ENCODE measurements around the gene MACROD2. TPM values are rescaled to one million over a fixed set of nuclear protein-coding genes. Genes with fewer than 3 reads are reported as not detected.

MACROD2 gene
- total and polyA plus RNA-seq, 2 of the 4 experiments (the other 2 are of a cell fraction): not detected

DNA sequence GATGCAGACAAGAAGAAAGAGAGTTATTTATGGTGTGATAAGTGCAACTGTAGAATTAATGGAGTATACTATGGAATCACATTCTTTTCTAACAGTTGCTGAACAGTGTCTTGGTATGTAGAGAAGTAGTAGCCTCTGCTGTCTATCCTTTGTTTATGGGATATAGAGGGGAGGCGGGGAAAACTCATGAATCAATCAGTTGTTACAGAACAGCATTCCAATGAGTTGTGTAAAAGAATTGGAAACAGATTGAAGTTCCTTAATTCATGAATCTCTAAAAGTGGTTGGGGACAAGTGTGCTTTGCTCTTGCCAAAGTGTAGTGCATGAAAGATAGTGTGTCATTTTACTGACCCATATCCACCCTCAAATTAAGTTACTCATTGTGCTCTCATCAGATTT is 264.4 kb downstream of the MACROD2 start:
- H4K20me1 ChIP-seq (ENCODE audit: insufficient read depth, low read length): no peaks in the 10 kb centered on the region
- no peak overlapping the region for H3K9ac ChIP-seq (ENCODE audit: low read depth, low read length)
- H3K4me1 ChIP-seq (ENCODE audit: control insufficient read depth, insufficient read depth, low read length): no peaks in the 10 kb centered on the region
- no peak overlapping the region for H3K14ac ChIP-seq (replicated peaks; ENCODE audit: low read depth, low read length)
- CTCF ChIA-PET: no interaction called here
- no peak overlapping the region for H2AFZ ChIP-seq (replicated peaks; ENCODE audit: low read length, poor library complexity)
- TF ChIP-seq BHLHE40 (IDR thresholded peaks at IDR 0.05; ENCODE audit: low read depth, low read length): no peak
- TF ChIP-seq FOS (IDR thresholded peaks at IDR 0.05; ENCODE audit: low read depth, low read length): no peak
- no peak for TF ChIP-seq RCOR1 (IDR thresholded peaks at IDR 0.05; ENCODE audit: insufficient replicate concordance, low read length)
- TF ChIP-seq RFX5 (IDR thresholded peaks at IDR 0.05; ENCODE audit: low read depth, low read length): no peak
- TF ChIP-seq, protein P1, sequence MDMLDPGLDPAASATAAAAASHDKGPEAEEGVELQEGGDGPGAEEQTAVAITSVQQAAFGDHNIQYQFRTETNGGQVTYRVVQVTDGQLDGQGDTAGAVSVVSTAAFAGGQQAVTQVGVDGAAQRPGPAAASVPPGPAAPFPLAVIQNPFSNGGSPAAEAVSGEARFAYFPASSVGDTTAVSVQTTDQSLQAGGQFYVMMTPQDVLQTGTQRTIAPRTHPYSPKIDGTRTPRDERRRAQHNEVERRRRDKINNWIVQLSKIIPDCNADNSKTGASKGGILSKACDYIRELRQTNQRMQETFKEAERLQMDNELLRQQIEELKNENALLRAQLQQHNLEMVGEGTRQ (IDR thresholded peaks at IDR 0.05; ENCODE audit: low read depth, low read length): no peak
- TF ChIP-seq SMC3 (IDR thresholded peaks at IDR 0.05; ENCODE audit: low read depth, low read length): no peak
- TF ChIP-seq, protein P2, sequence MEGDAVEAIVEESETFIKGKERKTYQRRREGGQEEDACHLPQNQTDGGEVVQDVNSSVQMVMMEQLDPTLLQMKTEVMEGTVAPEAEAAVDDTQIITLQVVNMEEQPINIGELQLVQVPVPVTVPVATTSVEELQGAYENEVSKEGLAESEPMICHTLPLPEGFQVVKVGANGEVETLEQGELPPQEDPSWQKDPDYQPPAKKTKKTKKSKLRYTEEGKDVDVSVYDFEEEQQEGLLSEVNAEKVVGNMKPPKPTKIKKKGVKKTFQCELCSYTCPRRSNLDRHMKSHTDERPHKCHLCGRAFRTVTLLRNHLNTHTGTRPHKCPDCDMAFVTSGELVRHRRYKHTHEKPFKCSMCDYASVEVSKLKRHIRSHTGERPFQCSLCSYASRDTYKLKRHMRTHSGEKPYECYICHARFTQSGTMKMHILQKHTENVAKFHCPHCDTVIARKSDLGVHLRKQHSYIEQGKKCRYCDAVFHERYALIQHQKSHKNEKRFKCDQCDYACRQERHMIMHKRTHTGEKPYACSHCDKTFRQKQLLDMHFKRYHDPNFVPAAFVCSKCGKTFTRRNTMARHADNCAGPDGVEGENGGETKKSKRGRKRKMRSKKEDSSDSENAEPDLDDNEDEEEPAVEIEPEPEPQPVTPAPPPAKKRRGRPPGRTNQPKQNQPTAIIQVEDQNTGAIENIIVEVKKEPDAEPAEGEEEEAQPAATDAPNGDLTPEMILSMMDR (conservative IDR thresholded peaks at IDR 0.05; ENCODE audit: low read depth, low read length): no peak
- TF ChIP-seq MXI1 (IDR thresholded peaks at IDR 0.05; ENCODE audit: borderline replicate concordance, low read depth, low read length): no peak
- no peak for TF ChIP-seq CHD1 (IDR thresholded peaks at IDR 0.05; ENCODE audit: low read depth, low read length)
- no peak for TF ChIP-seq NFE2L2 (IDR thresholded peaks at IDR 0.05; ENCODE audit: low read depth, low read length)
- TF ChIP-seq CEBPB (IDR thresholded peaks at IDR 0.05; ENCODE audit: low read depth, low read length): no peak
- TF ChIP-seq MAZ (IDR thresholded peaks at IDR 0.05; ENCODE audit: borderline replicate concordance, low read depth, low read length): no peak
- TF ChIP-seq, protein P3, sequence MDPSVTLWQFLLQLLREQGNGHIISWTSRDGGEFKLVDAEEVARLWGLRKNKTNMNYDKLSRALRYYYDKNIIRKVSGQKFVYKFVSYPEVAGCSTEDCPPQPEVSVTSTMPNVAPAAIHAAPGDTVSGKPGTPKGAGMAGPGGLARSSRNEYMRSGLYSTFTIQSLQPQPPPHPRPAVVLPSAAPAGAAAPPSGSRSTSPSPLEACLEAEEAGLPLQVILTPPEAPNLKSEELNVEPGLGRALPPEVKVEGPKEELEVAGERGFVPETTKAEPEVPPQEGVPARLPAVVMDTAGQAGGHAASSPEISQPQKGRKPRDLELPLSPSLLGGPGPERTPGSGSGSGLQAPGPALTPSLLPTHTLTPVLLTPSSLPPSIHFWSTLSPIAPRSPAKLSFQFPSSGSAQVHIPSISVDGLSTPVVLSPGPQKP (IDR thresholded peaks at IDR 0.05; ENCODE audit: borderline replicate concordance, low read depth, low read length): no peak
- TF ChIP-seq POLR2A (IDR thresholded peaks at IDR 0.05; ENCODE audit: low read depth, low read length): no peak
- no peak for TF ChIP-seq MAFK (IDR thresholded peaks at IDR 0.05; ENCODE audit: low read depth, low read length)
- no peak for TF ChIP-seq RAD21 (IDR thresholded peaks at IDR 0.05; ENCODE audit: low read length)
- no peak overlapping the region for H4K91ac ChIP-seq (ENCODE audit: insufficient read depth, low read depth, low read length)
- H2BK5ac ChIP-seq (ENCODE audit: low read depth, low read length, poor library complexity, severe bottlenecking): no peak overlapping the region
- WGBS, 2 experiments (ENCODE audit: extremely low coverage in 2 of 2, insufficient read length in 1 of 2): no CpG with 5 or more reads among the region's 1 CpG
- H3K27me3 ChIP-seq (ENCODE audit: control insufficient read depth, insufficient read depth, low read length): no peaks in the 10 kb centered on the region
- H3K4ac ChIP-seq (ENCODE audit: low read depth, low read length): no peak overlapping the region
- H3K4me3 ChIP-seq (ENCODE audit: insufficient read depth, low read depth, low read length): no peak overlapping the region
- no peak overlapping the region for H3K56ac ChIP-seq (ENCODE audit: extremely low read depth, insufficient read depth, low read length)
- intact Hi-C loops (cut with micrococcal nuclease) (loop anchor here (10.0 kb wide), 1 partner anchor 75 kb away; no protein-coding TSS in a partner anchor), in situ Hi-C loops (cut with MboI; ENCODE audit: low sequenced_read_pairs) (no loop called here), dilution Hi-C loops (cut with HindIII; ENCODE audit: low sequenced_read_pairs, unreplicated experiment) (no loop called here)
- no peak overlapping the region for H3K4me2 ChIP-seq (ENCODE audit: low read depth, low read length)
- no peak overlapping the region for H2BK20ac ChIP-seq (ENCODE audit: low read depth, low read length)
- no peak overlapping the region for H3K23ac ChIP-seq (ENCODE audit: low read depth, low read length)
- no peaks in the 10 kb centered on the region for H3K79me1 ChIP-seq (ENCODE audit: low read depth in 1 of 2, low read length in 2 of 2)
- H3K9me3 ChIP-seq (ENCODE audit: control insufficient read depth, insufficient read depth, low read length): no peaks in the 10 kb centered on the region
- H3K27ac ChIP-seq (ENCODE audit: insufficient read depth, low read length): no peak overlapping the region
- no peaks in the 10 kb centered on the region for H3K36me3 ChIP-seq (ENCODE audit: control insufficient read depth, insufficient read depth, low read length)
- peak; percentile 1 for DNase-seq
- POLR2A ChIA-PET (ENCODE audit: unreplicated experiment): no interaction called here
- no peak overlapping the region for H2BK120ac ChIP-seq (ENCODE audit: low read depth, low read length)
- H2AK5ac ChIP-seq (ENCODE audit: low read depth, low read length): no peak overlapping the region
- H3K18ac ChIP-seq (ENCODE audit: low read depth, low read length): no peak overlapping the region
- BruUV-seq (replicated peaks): no TSS peak
- H4K5ac ChIP-seq (ENCODE audit: low read depth, low read length): no peak overlapping the region
- no peak overlapping the region for H2AK9ac ChIP-seq (replicated peaks; ENCODE audit: low read depth, low read length, poor library complexity)
- no peak for ATAC-seq (ENCODE audit: low read depth)
- no peak overlapping the region for H2BK15ac ChIP-seq (ENCODE audit: low read depth, low read length)
- no peak overlapping the region for H4K8ac ChIP-seq (ENCODE audit: low read depth in 2 of 2, low read length in 2 of 2)
- H3K9me1 ChIP-seq (ENCODE audit: insufficient read depth, low read length): no peaks in the 10 kb centered on the region

Data from IMR-90 (cell line).